ENCODE results near the gene WDR19. TPM values are rescaled to one million over a fixed set of nuclear protein-coding genes. Genes with fewer than 3 reads are reported as not detected.

Gene WDR19
- total RNA-seq, 1 donor from 2014 or later, result 55.7 TPM

- TF ChIP-seq CTCF (IDR thresholded peaks at IDR 0.05; ENCODE audit: unreplicated experiment), result no peak
- Mint-ChIP-seq H3K9me3 (peaks cover 3% of the 10 kb centered on the region), H3K36me3 (peaks cover 25% of the 10 kb centered on the region), H3K4me1 (peaks cover 10% of the 10 kb centered on the region), H3K27ac (peak overlapping the region; percentile 71), H3K27me3 (ENCODE audit: low read depth) (no peaks in the 10 kb centered on the region), H3K4me3 (no peak overlapping the region)
- no peak for DNase-seq (ENCODE audit: low spot score in 2 of 2, unreplicated experiment in 2 of 2)
These were observed 72.9 kb downstream of the WDR19 start for GRCh38 chr4:39255266-39255665.

GRCh38 chr4:39255871-39256270, 73.5 kb downstream of the WDR19 start:
- DNase-seq (ENCODE audit: low spot score in 2 of 2, unreplicated experiment in 2 of 2), result no peak
- H3K4me1 Mint-ChIP-seq, result peaks cover 10% of the 10 kb centered on the region
- TF ChIP-seq CTCF (IDR thresholded peaks at IDR 0.05; ENCODE audit: unreplicated experiment), result no peak
- H3K9me3 Mint-ChIP-seq, result peaks cover 3% of the 10 kb centered on the region
- no peak overlapping the region for H3K4me3 Mint-ChIP-seq
- peaks cover 25% of the 10 kb centered on the region for H3K36me3 Mint-ChIP-seq
- no peaks in the 10 kb centered on the region for H3K27me3 Mint-ChIP-seq (ENCODE audit: low read depth)
- H3K27ac Mint-ChIP-seq, result peak overlapping the region; percentile 12

- no peaks in the 10 kb centered on the region for H3K27me3 Mint-ChIP-seq (ENCODE audit: low read depth)
- DNase-seq (ENCODE audit: low spot score in 2 of 2, unreplicated experiment in 2 of 2), result no peak
These were observed 74.1 kb downstream of the WDR19 start for GRCh38 chr4:39256436-39256835.

GRCh38 chr4:39259571-39260330, 77.4 kb downstream of the WDR19 start:
- peaks cover 3% of the 10 kb centered on the region for H3K9me3 Mint-ChIP-seq
- DNase-seq (ENCODE audit: low spot score in 2 of 2, unreplicated experiment in 2 of 2), result no peak
- H3K4me1 Mint-ChIP-seq, result peaks cover 10% of the 10 kb centered on the region
- peaks cover 30% of the 10 kb centered on the region for H3K36me3 Mint-ChIP-seq
- H3K27me3 Mint-ChIP-seq (ENCODE audit: low read depth), result no peaks in the 10 kb centered on the region
- no peak overlapping the region for H3K4me3 Mint-ChIP-seq
- no peak overlapping the region for H3K27ac Mint-ChIP-seq
- no peak for TF ChIP-seq CTCF (IDR thresholded peaks at IDR 0.05; ENCODE audit: unreplicated experiment)

More at GRCh38 chr4:39256436-39256835, 74.1 kb downstream of the WDR19 start:
- H3K4me1 Mint-ChIP-seq, result peaks cover 10% of the 10 kb centered on the region
- no peak overlapping the region for H3K27ac Mint-ChIP-seq
- no peak for TF ChIP-seq CTCF (IDR thresholded peaks at IDR 0.05; ENCODE audit: unreplicated experiment)
- H3K9me3 Mint-ChIP-seq, result peaks cover 3% of the 10 kb centered on the region
- H3K36me3 Mint-ChIP-seq, result peaks cover 29% of the 10 kb centered on the region
- H3K4me3 Mint-ChIP-seq, result no peak overlapping the region

- H3K4me1 Mint-ChIP-seq, result no peaks in the 10 kb centered on the region
- no peak overlapping the region for H3K27ac Mint-ChIP-seq
- no peak overlapping the region for H3K4me3 Mint-ChIP-seq
- no peaks in the 10 kb centered on the region for H3K27me3 Mint-ChIP-seq (ENCODE audit: low read depth)
- no peak for DNase-seq (ENCODE audit: low spot score in 2 of 2, unreplicated experiment in 2 of 2)
- no peak for TF ChIP-seq CTCF (IDR thresholded peaks at IDR 0.05; ENCODE audit: unreplicated experiment)
- peaks cover 32% of the 10 kb centered on the region for H3K36me3 Mint-ChIP-seq
- H3K9me3 Mint-ChIP-seq, result peaks cover 3% of the 10 kb centered on the region
These were observed 81.6 kb downstream of the WDR19 start for GRCh38 chr4:39263895-39264294.
